WTC11 (cell line): ENCODE data around the gene FER. TPM values are rescaled to one million over a fixed set of nuclear protein-coding genes. Genes with fewer than 3 reads are reported as not detected.

Experiments
- ATAC-seq: fragments of 200-7000 bp; cut with Tn5 transposase; 2 replicates; pipeline ENCODE4 v1.10.0; 2021; ENCODE audit warnings: mild to moderate bottlenecking, moderate library complexity
- CTCF ChIA-PET: fragments of 300-600 bp; sonication (Branson Sonifier 250); formaldehyde crosslinking; loops from one replicate; lab custom pipeline; 2021; ENCODE audit warnings: antibody characterized with exemption; lab: Charles Lee
- POLR2A ChIA-PET: fragments of 350-600 bp; sonication (Branson Sonifier 250); formaldehyde crosslinking; loops from one replicate; lab custom pipeline; 2021; ENCODE audit warnings: antibody characterized with exemption; lab: Charles Lee
- DNase-seq: peaks from one replicate; pipeline ENCODE4 v3.0.0; 2021; ENCODE audit warnings: low spot score
- H3K27ac Mint-ChIP-seq: 2 replicates; pipeline ENCODE4 v1.8.0; 2021; ENCODE audit warnings: mixed read lengths
- H3K27me3 Mint-ChIP-seq: 2 replicates; pipeline ENCODE4 v1.8.0; 2021; ENCODE audit warnings: low read depth, mild to moderate bottlenecking, moderate library complexity, mixed read lengths
- H3K36me3 Mint-ChIP-seq: 2 replicates; pipeline ENCODE4 v1.8.0; 2021; ENCODE audit warnings: mixed read lengths
- H3K4me1 Mint-ChIP-seq: 2 replicates; pipeline ENCODE4 v1.8.0; 2022; ENCODE audit warnings: mixed read lengths
- H3K4me3 Mint-ChIP-seq: 2 replicates; pipeline ENCODE4 v1.8.0; 2021; ENCODE audit warnings: mild to moderate bottlenecking, moderate library complexity, mixed read lengths
- H3K9me3 Mint-ChIP-seq: 2 replicates; pipeline ENCODE4 v1.8.0; 2021; ENCODE audit warnings: mixed read lengths
- ARID4B ChIP-seq: sonication (generic); formaldehyde crosslinking; IDR thresholded peaks from 2 replicates; pipeline ENCODE4 v1.8.0; 2023; ENCODE audit warnings: missing genetic modification reagents, mild to moderate bottlenecking, borderline replicate concordance
- ATF2 ChIP-seq: sonication (generic); formaldehyde crosslinking; IDR thresholded peaks from 2 replicates; pipeline ENCODE4 v1.8.1; 2022; ENCODE audit warnings: low read depth, missing genetic modification reagents, borderline replicate concordance
- CDX4 ChIP-seq: fragments of 250-450 bp; sonication (Bioruptor Pico); IDR thresholded peaks from 2 replicates; pipeline ENCODE4 v1.9.0; 2021; ENCODE audit warnings: moderate library complexity, mild to moderate bottlenecking, inconsistent platforms, borderline replicate concordance
- E2F1 ChIP-seq: sonication (generic); formaldehyde crosslinking; IDR thresholded peaks from 2 replicates; pipeline ENCODE4 v1.8.0; 2022; ENCODE audit warnings: mild to moderate bottlenecking, missing genetic modification reagents
- E2F5 ChIP-seq: sonication (generic); formaldehyde crosslinking; IDR thresholded peaks from 2 replicates; pipeline ENCODE4 v1.8.1; 2022; ENCODE audit warnings: mild to moderate bottlenecking, moderate library complexity, missing genetic modification reagents
- EMX1 ChIP-seq: fragments of 250-450 bp; sonication (Bioruptor Pico); IDR thresholded peaks from 2 replicates; pipeline ENCODE4 v1.8.0; 2021; ENCODE audit warnings: mild to moderate bottlenecking
- HMGA2 ChIP-seq: fragments of 250-450 bp; sonication (Bioruptor Pico); IDR thresholded peaks from 2 replicates; pipeline ENCODE4 v1.4.0; 2021; ENCODE audit warnings: mild to moderate bottlenecking, moderate library complexity
- IRF1 ChIP-seq: sonication (generic); formaldehyde crosslinking; IDR thresholded peaks from 2 replicates; pipeline ENCODE4 v1.8.0; 2023; ENCODE audit warnings: missing genetic modification reagents
- JAZF1 ChIP-seq: fragments of 250-450 bp; sonication (Bioruptor Pico); IDR thresholded peaks from 2 replicates; pipeline ENCODE4 v1.9.0; 2021; ENCODE audit warnings: moderate library complexity, mild to moderate bottlenecking, inconsistent platforms
- MYBL2 ChIP-seq: sonication (generic); formaldehyde crosslinking; IDR thresholded peaks from 2 replicates; pipeline ENCODE4 v1.8.1; 2023; ENCODE audit warnings: mild to moderate bottlenecking, moderate library complexity, missing genetic modification reagents
- NR1H2 ChIP-seq: sonication (generic); formaldehyde crosslinking; IDR thresholded peaks from 2 replicates; pipeline ENCODE4 v1.9.0; 2021; ENCODE audit warnings: mild to moderate bottlenecking, moderate library complexity, missing genetic modification reagents
- NR3C1 ChIP-seq: sonication (generic); formaldehyde crosslinking; conservative IDR thresholded peaks from 2 replicates; pipeline ENCODE4 v1.8.1; 2023; ENCODE audit warnings: low read depth, mild to moderate bottlenecking, missing genetic modification reagents
- PRRX2 ChIP-seq: fragments of 250-450 bp; sonication (Bioruptor Pico); IDR thresholded peaks from 2 replicates; pipeline ENCODE4 v1.8.0; 2021; ENCODE audit warnings: mild to moderate bottlenecking
- SMAD3 ChIP-seq: sonication (generic); formaldehyde crosslinking; IDR thresholded peaks from 2 replicates; pipeline ENCODE4 v1.8.0; 2022; ENCODE audit warnings: missing genetic modification reagents, mild to moderate bottlenecking, borderline replicate concordance
- TCF7 ChIP-seq: sonication (generic); formaldehyde crosslinking; IDR thresholded peaks from 2 replicates; pipeline ENCODE4 v1.8.0; 2022; ENCODE audit warnings: mild to moderate bottlenecking, low read depth, missing genetic modification reagents, moderate library complexity
- TEAD4 ChIP-seq: sonication (generic); formaldehyde crosslinking; IDR thresholded peaks from 2 replicates; pipeline ENCODE4 v1.8.0; 2022; ENCODE audit warnings: mild to moderate bottlenecking, missing genetic modification reagents
- ZNF219 ChIP-seq: sonication (generic); formaldehyde crosslinking; IDR thresholded peaks from 2 replicates; pipeline ENCODE4 v1.8.0; 2023; ENCODE audit warnings: missing genetic modification reagents, mild to moderate bottlenecking, borderline replicate concordance
- ZNF263 ChIP-seq: sonication (generic); formaldehyde crosslinking; IDR thresholded peaks from 2 replicates; pipeline ENCODE4 v1.8.1; 2022; ENCODE audit warnings: low read depth, mild to moderate bottlenecking, moderate library complexity, missing genetic modification reagents
- ZNF281 ChIP-seq: sonication (generic); formaldehyde crosslinking; IDR thresholded peaks from 2 replicates; pipeline ENCODE4 v1.8.0; 2023; ENCODE audit warnings: mild to moderate bottlenecking, missing genetic modification reagents
- ZNF396 ChIP-seq: fragments of 250-450 bp; sonication (Bioruptor Pico); IDR thresholded peaks from 2 replicates; pipeline ENCODE4 v1.8.0; 2021; ENCODE audit warnings: mild to moderate bottlenecking, moderate library complexity, borderline replicate concordance
- ZNF416 ChIP-seq: fragments of 250-450 bp; sonication (Bioruptor Pico); IDR thresholded peaks from 2 replicates; pipeline ENCODE4 v1.9.0; 2021; ENCODE audit warnings: mild to moderate bottlenecking, inconsistent platforms
- ZNF423 ChIP-seq: fragments of 250-450 bp; sonication (Bioruptor Pico); IDR thresholded peaks from 2 replicates; pipeline ENCODE4 v2.1.2; 2022; ENCODE audit warnings: mild to moderate bottlenecking, moderate library complexity
- ZNF671 ChIP-seq: fragments of 250-450 bp; sonication (Bioruptor Pico); IDR thresholded peaks from 2 replicates; pipeline ENCODE4 v1.8.0; 2021; ENCODE audit warnings: mild to moderate bottlenecking
- ZSCAN18 ChIP-seq: fragments of 250-450 bp; sonication (Bioruptor Pico); IDR thresholded peaks from 2 replicates; pipeline ENCODE4 v2.1.2; 2022; ENCODE audit warnings: mild to moderate bottlenecking, moderate library complexity
- total RNA-seq: library from RNA; stranded (reverse); gene quantifications from 3 replicates; pipeline ENCODE4 v1.2.3, GENCODE V29; 2021

The FER gene
- total RNA-seq, 1 experiment from 2014 or later: 13.8 TPM

GRCh38 chr5:108997720-108998119 is 250.0 kb downstream of the FER start:
- peaks cover 36% of the 10 kb centered on the region for H3K9me3 Mint-ChIP-seq
- H3K4me3 Mint-ChIP-seq: no peak overlapping the region
- peaks cover 2% of the 10 kb centered on the region; the same call in 1 of the 2 replicates for H3K4me1 Mint-ChIP-seq
- ChIA-PET POLR2A (no interaction called here), CTCF (no interaction called here)
- no peak overlapping the region for H3K27ac Mint-ChIP-seq
- no peak for TF ChIP-seq ZNF281 (CRISPR knock-in tag)
- no peak for TF ChIP-seq TCF7
- TF ChIP-seq EMX1: no peak
- TF ChIP-seq PRRX2 (CRISPR knock-in tag): no peak
- no peak for TF ChIP-seq E2F1 (CRISPR knock-in tag)
- TF ChIP-seq NR1H2 (CRISPR knock-in tag): no peak
- no peak for TF ChIP-seq E2F5 (CRISPR knock-in tag)
- no peak for TF ChIP-seq CDX4 (CRISPR knock-in tag)
- TF ChIP-seq ZSCAN18 (CRISPR knock-in tag): no peak
- TF ChIP-seq ZNF219: no peak
- no peak for TF ChIP-seq ATF2 (CRISPR knock-in tag)
- no peak for TF ChIP-seq IRF1 (CRISPR knock-in tag)
- no peak for TF ChIP-seq ZNF263 (CRISPR knock-in tag)
- no peak for TF ChIP-seq ZNF671 (CRISPR knock-in tag)
- no peak for TF ChIP-seq SMAD3 (CRISPR knock-in tag)
- no peak for TF ChIP-seq ZNF423 (CRISPR knock-in tag)
- peak; percentile 57 for ATAC-seq
- DNase-seq: no peak
- H3K27me3 Mint-ChIP-seq: no peaks in the 10 kb centered on the region
- peaks cover 35% of the 10 kb centered on the region for H3K36me3 Mint-ChIP-seq

GRCh38 chr5:108998216-108998615 is 250.5 kb downstream of the FER start:
- Mint-ChIP-seq H3K27me3 (no peaks in the 10 kb centered on the region), H3K27ac (no peak overlapping the region), H3K9me3 (peaks cover 37% of the 10 kb centered on the region), H3K4me3 (no peak overlapping the region), H3K36me3 (peaks cover 31% of the 10 kb centered on the region), H3K4me1 (peaks cover 2% of the 10 kb centered on the region; the same call in 1 of the 2 replicates)
- ATAC-seq (peak; percentile 28; the same call in 1 of the 2 replicates), DNase-seq (no peak)
- POLR2A ChIA-PET: no interaction called here
- CTCF ChIA-PET: no interaction called here
- TF ChIP-seq ZNF416 (CRISPR knock-in tag): no peak
- no peak for TF ChIP-seq MYBL2 (CRISPR knock-in tag)
- TF ChIP-seq JAZF1 (CRISPR knock-in tag): no peak
- no peak for TF ChIP-seq NR1H2 (CRISPR knock-in tag)
- TF ChIP-seq ZNF396 (CRISPR knock-in tag): no peak
- no peak for TF ChIP-seq TEAD4
- no peak for TF ChIP-seq ARID4B (CRISPR knock-in tag)
- no peak for TF ChIP-seq HMGA2 (CRISPR knock-in tag)
- TF ChIP-seq NR3C1 (CRISPR knock-in tag): no peak
